OCI-LY7 (cell line): ENCODE data around the gene NMBR. TPM values are rescaled to one million over a fixed set of nuclear protein-coding genes. Genes with fewer than 3 reads are reported as not detected.
"Not testable (repeated sequence)": the region's sequence is repeated elsewhere in the genome, so short reads cannot be mapped to it uniquely, and the experiment has no call there.

ENCODE experiments used
- BruUV-seq: library from RNA; stranded (reverse); fragments of 400-500 nt; replicated peaks from 2 replicates; lab custom pipeline; 2021; lab: Mats Ljungman, UMichigan
- CTCF ChIA-PET: fragments of 300-600 bp; sonication (Branson Sonifier 250); formaldehyde crosslinking; loops from one replicate; lab custom pipeline; 2022; ENCODE audit warnings: antibody characterized with exemption; ENCODE audit not compliant: unreplicated experiment; lab: Charles Lee
- POLR2A ChIA-PET: fragments of 300-600 bp; sonication (Branson Sonifier 250); formaldehyde crosslinking; loops from one replicate; lab custom pipeline; 2022; ENCODE audit warnings: antibody characterized with exemption; lab: Charles Lee
- DNase-seq: peaks from one replicate; pipeline ENCODE4 v3.0.0-alpha.2; 2015; ENCODE audit warnings: low spot score
- H2AFZ ChIP-seq: fragments of 200-600 bp; sonication (generic), shearing (Covaris generic); 2 replicates; pipeline ENCODE4 v1.6.1; 2014; ENCODE audit warnings: mild to moderate bottlenecking, antibody characterized with exemption, low read length, moderate library complexity
- H3K27ac ChIP-seq: fragments of 200-600 bp; sonication (generic); 2 replicates; pipeline ENCODE4 v1.5.1; 2014; ENCODE audit warnings: mixed run types, low read depth, mild to moderate bottlenecking, moderate library complexity, low read length, inconsistent platforms; ENCODE audit not compliant: poor library complexity, severe bottlenecking
- H3K36me3 ChIP-seq: fragments of 200-600 bp; sonication (generic); 2 replicates; pipeline ENCODE4 v1.6.1; 2014; ENCODE audit warnings: mild to moderate bottlenecking, antibody characterized with exemption, low read length, moderate library complexity, mixed read lengths; ENCODE audit not compliant: insufficient read depth
- H3K4me1 ChIP-seq: fragments of 200-600 bp; sonication (generic); 2 replicates; pipeline ENCODE4 v1.5.1; 2014; ENCODE audit warnings: mild to moderate bottlenecking, low read length; ENCODE audit not compliant: insufficient read depth, poor library complexity, severe bottlenecking
- H3K4me2 ChIP-seq: fragments of 200-600 bp; sonication (generic); 2 replicates; pipeline ENCODE4 v1.6.1; 2014; ENCODE audit warnings: mild to moderate bottlenecking, low read length
- H3K4me3 ChIP-seq: fragments of 200-600 bp; sonication (generic); 2 replicates; pipeline ENCODE4 v1.5.1; 2014; ENCODE audit warnings: mild to moderate bottlenecking, low read depth, low read length; ENCODE audit not compliant: poor library complexity, severe bottlenecking
- H3K79me2 ChIP-seq: fragments of 200-600 bp; sonication (generic); 2 replicates; pipeline ENCODE4 v1.6.1; 2016; ENCODE audit warnings: low read depth, mild to moderate bottlenecking, low read length, moderate library complexity, mixed read lengths; ENCODE audit not compliant: insufficient read depth
- H3K9me2 ChIP-seq: fragments of 200-600 bp; sonication (generic); 2 replicates; pipeline ENCODE4 v1.6.1; 2016; ENCODE audit warnings: mild to moderate bottlenecking, low read length, mixed read lengths; ENCODE audit not compliant: insufficient read depth
- H3K9me3 ChIP-seq: fragments of 200-600 bp; sonication (generic); 2 replicates; pipeline ENCODE4 v1.6.1; 2014; ENCODE audit warnings: mild to moderate bottlenecking, mixed run types, low read length, mixed read lengths
- H4K20me1 ChIP-seq: fragments of 200-600 bp; sonication (generic); 2 replicates; pipeline ENCODE4 v1.6.1; 2014; ENCODE audit warnings: mild to moderate bottlenecking, antibody characterized with exemption, low read length, moderate library complexity, mixed read lengths; ENCODE audit not compliant: insufficient read depth
- CTCF ChIP-seq: fragments of 200-600 bp; sonication (generic); conservative IDR thresholded peaks from 2 replicates; pipeline ENCODE4 v1.5.1; 2014; ENCODE audit warnings: mild to moderate bottlenecking, antibody characterized with exemption, low read length, moderate library complexity, mixed read lengths
- EZH2phosphoT487 ChIP-seq: fragments of 200-600 bp; sonication (generic); IDR thresholded peaks from 2 replicates; pipeline ENCODE4 v1.6.1; 2018; ENCODE audit warnings: low read depth, borderline replicate concordance, mild to moderate bottlenecking, mixed run types, antibody characterized with exemption, low read length, moderate library complexity, mixed read lengths
- intact Hi-C: fragments of 100-400 bp; cut with micrococcal nuclease; formaldehyde crosslinking; loops from one replicate; pipeline ENCODE4 v1.10.0; 2022; ENCODE audit not compliant: unreplicated experiment
- total RNA-seq, 2 experiments: library from RNA; depleted of rRNA in 1 of 2; stranded (reverse); fragments of >200 nt in 1 of 2; shearing (Covaris generic) in 1 of 2; gene quantifications; 2 replicates each; pipeline ENCODE4 v1.2.3, GENCODE V29; 2014 to 2022

NMBR gene
- total RNA-seq, 2 experiments from 2014 or later: not detected

- POLR2A ChIA-PET: interaction anchor here (0.9 kb wide), 1 partner anchor 22 kb away, joined by 3 read pairs; no protein-coding TSS in a partner anchor
- BruUV-seq: no TSS peak
- intact Hi-C loops: no loop called here
Observed at GRCh38 chr6:142068416-142068815, 78.5 kb downstream of the NMBR start.

GRCh38 chr6:142062861-142063260 lies 84.1 kb downstream of the NMBR start:
- H3K4me2 ChIP-seq, CTCF ChIA-PET, H2AFZ ChIP-seq, DNase-seq, H4K20me1 ChIP-seq, H3K4me3 ChIP-seq, H3K9me2 ChIP-seq, H3K79me2 ChIP-seq, H3K9me3 ChIP-seq, POLR2A ChIA-PET, BruUV-seq, intact Hi-C loops, H3K36me3 ChIP-seq, H3K4me1 ChIP-seq, H3K27ac ChIP-seq: not testable (repeated sequence)

More at GRCh38 chr6:142068416-142068815, 78.5 kb downstream of the NMBR start:
- Histone ChIP-seq H3K36me3 (no peaks in the 10 kb centered on the region), H3K79me2 (no peaks in the 10 kb centered on the region), H3K4me1 (no peaks in the 10 kb centered on the region), H2AFZ (no peak overlapping the region), H3K4me2 (no peak overlapping the region), H3K9me2 (no peaks in the 10 kb centered on the region), H3K4me3 (no peak overlapping the region), H3K9me3 (no peaks in the 10 kb centered on the region), H4K20me1 (no peaks in the 10 kb centered on the region), H3K27ac (no peak overlapping the region)
- TF ChIP-seq EZH2phosphoT487 (no peak), CTCF (no peak)
- DNase-seq: no peak
- CTCF ChIA-PET: no interaction called here

GRCh38 chr6:142058551-142059290 lies 88.2 kb downstream of the NMBR start:
- Histone ChIP-seq H3K9me3 (no peaks in the 10 kb centered on the region), H3K79me2 (no peaks in the 10 kb centered on the region), H4K20me1 (no peaks in the 10 kb centered on the region), H3K4me3 (no peak overlapping the region), H3K27ac (no peak overlapping the region), H3K9me2 (no peaks in the 10 kb centered on the region), H3K4me1 (no peaks in the 10 kb centered on the region), H2AFZ (no peak overlapping the region), H3K4me2 (no peak overlapping the region), H3K36me3 (no peaks in the 10 kb centered on the region)
- no peak for DNase-seq
- ChIA-PET CTCF (no interaction called here), POLR2A (interaction anchor here (0.6 to 1.2 kb wide), 3 partner anchors 8 to 1802 kb away, joined by 3 read pairs; no protein-coding TSS in a partner anchor)
- no peak for TF ChIP-seq EZH2phosphoT487
- TF ChIP-seq CTCF: no peak
- intact Hi-C loops: no loop called here
- BruUV-seq: no TSS peak
